OCI-LY7 (cell line): Measurements from ENCODE around the gene NSMCE1. TPM values are rescaled to one million over a fixed set of nuclear protein-coding genes. Genes with fewer than 3 reads are reported as not detected.

Experiments
- BruUV-seq: library from RNA; stranded (reverse); fragments of 400-500 nt; replicated peaks from 2 replicates; lab custom pipeline; 2021; lab: Mats Ljungman, UMichigan
- CTCF ChIA-PET: fragments of 300-600 bp; sonication (Branson Sonifier 250); formaldehyde crosslinking; loops from one replicate; lab custom pipeline; 2022; ENCODE audit warnings: antibody characterized with exemption; ENCODE audit not compliant: unreplicated experiment; lab: Charles Lee
- POLR2A ChIA-PET: fragments of 300-600 bp; sonication (Branson Sonifier 250); formaldehyde crosslinking; loops from one replicate; lab custom pipeline; 2022; ENCODE audit warnings: antibody characterized with exemption; lab: Charles Lee
- DNase-seq: peaks from one replicate; pipeline ENCODE4 v3.0.0-alpha.2; 2015; ENCODE audit warnings: low spot score
- H2AFZ ChIP-seq: fragments of 200-600 bp; sonication (generic), shearing (Covaris generic); 2 replicates; pipeline ENCODE4 v1.6.1; 2014; ENCODE audit warnings: mild to moderate bottlenecking, antibody characterized with exemption, low read length, moderate library complexity
- H3K27ac ChIP-seq: fragments of 200-600 bp; sonication (generic); 2 replicates; pipeline ENCODE4 v1.5.1; 2014; ENCODE audit warnings: mixed run types, low read depth, mild to moderate bottlenecking, moderate library complexity, low read length, inconsistent platforms; ENCODE audit not compliant: poor library complexity, severe bottlenecking
- H3K36me3 ChIP-seq: fragments of 200-600 bp; sonication (generic); 2 replicates; pipeline ENCODE4 v1.6.1; 2014; ENCODE audit warnings: mild to moderate bottlenecking, antibody characterized with exemption, low read length, moderate library complexity, mixed read lengths; ENCODE audit not compliant: insufficient read depth
- H3K4me1 ChIP-seq: fragments of 200-600 bp; sonication (generic); 2 replicates; pipeline ENCODE4 v1.5.1; 2014; ENCODE audit warnings: mild to moderate bottlenecking, low read length; ENCODE audit not compliant: insufficient read depth, poor library complexity, severe bottlenecking
- H3K4me2 ChIP-seq: fragments of 200-600 bp; sonication (generic); 2 replicates; pipeline ENCODE4 v1.6.1; 2014; ENCODE audit warnings: mild to moderate bottlenecking, low read length
- H3K4me3 ChIP-seq: fragments of 200-600 bp; sonication (generic); 2 replicates; pipeline ENCODE4 v1.5.1; 2014; ENCODE audit warnings: mild to moderate bottlenecking, low read depth, low read length; ENCODE audit not compliant: poor library complexity, severe bottlenecking
- H3K79me2 ChIP-seq: fragments of 200-600 bp; sonication (generic); 2 replicates; pipeline ENCODE4 v1.6.1; 2016; ENCODE audit warnings: low read depth, mild to moderate bottlenecking, low read length, moderate library complexity, mixed read lengths; ENCODE audit not compliant: insufficient read depth
- H3K9me2 ChIP-seq: fragments of 200-600 bp; sonication (generic); 2 replicates; pipeline ENCODE4 v1.6.1; 2016; ENCODE audit warnings: mild to moderate bottlenecking, low read length, mixed read lengths; ENCODE audit not compliant: insufficient read depth
- H3K9me3 ChIP-seq: fragments of 200-600 bp; sonication (generic); 2 replicates; pipeline ENCODE4 v1.6.1; 2014; ENCODE audit warnings: mild to moderate bottlenecking, mixed run types, low read length, mixed read lengths
- H4K20me1 ChIP-seq: fragments of 200-600 bp; sonication (generic); 2 replicates; pipeline ENCODE4 v1.6.1; 2014; ENCODE audit warnings: mild to moderate bottlenecking, antibody characterized with exemption, low read length, moderate library complexity, mixed read lengths; ENCODE audit not compliant: insufficient read depth
- CTCF ChIP-seq: fragments of 200-600 bp; sonication (generic); conservative IDR thresholded peaks from 2 replicates; pipeline ENCODE4 v1.5.1; 2014; ENCODE audit warnings: mild to moderate bottlenecking, antibody characterized with exemption, low read length, moderate library complexity, mixed read lengths
- EZH2phosphoT487 ChIP-seq: fragments of 200-600 bp; sonication (generic); IDR thresholded peaks from 2 replicates; pipeline ENCODE4 v1.6.1; 2018; ENCODE audit warnings: low read depth, borderline replicate concordance, mild to moderate bottlenecking, mixed run types, antibody characterized with exemption, low read length, moderate library complexity, mixed read lengths
- intact Hi-C: fragments of 100-400 bp; cut with micrococcal nuclease; formaldehyde crosslinking; loops from one replicate; pipeline ENCODE4 v1.10.0; 2022; ENCODE audit not compliant: unreplicated experiment
- total RNA-seq, 2 experiments: library from RNA; depleted of rRNA in 1 of 2; stranded (reverse); fragments of >200 nt in 1 of 2; shearing (Covaris generic) in 1 of 2; gene quantifications; 2 replicates each; pipeline ENCODE4 v1.2.3, GENCODE V29; 2014 to 2022

NSMCE1 gene
- total RNA-seq, 2 experiments from 2014 or later, result 51.1 to 84.0 TPM

- Histone ChIP-seq H2AFZ (peak overlapping the region; percentile 10; the same call in 1 of the 2 replicates), H3K4me2 (peak overlapping the region; percentile 99), H3K9me3 (no peaks in the 10 kb centered on the region), H3K9me2 (no peaks in the 10 kb centered on the region), H3K36me3 (peaks cover 5% of the 10 kb centered on the region), H3K79me2 (peaks cover 12% of the 10 kb centered on the region; the same call in 1 of the 2 replicates), H3K27ac (peak overlapping the region; percentile 89), H3K4me1 (peaks cover 45% of the 10 kb centered on the region), H3K4me3 (peak overlapping the region; percentile 81), H4K20me1 (no peaks in the 10 kb centered on the region)
- ChIA-PET POLR2A (interaction anchor here (0.6 to 2.8 kb wide), 3 partner anchors 13 to 221 kb away, joined by 3 to 15 read pairs (median 6); no protein-coding TSS in a partner anchor), CTCF (interaction anchor here (0.6 to 2.2 kb wide), 2 partner anchors 32 to 163 kb away, joined by 3 to 8 read pairs; no protein-coding TSS in a partner anchor)
- TF ChIP-seq EZH2phosphoT487, result no peak
- TF ChIP-seq CTCF, result no peak
- no TSS peak for BruUV-seq
- intact Hi-C loops, result no loop called here
- peak; percentile 65 for DNase-seq
These were observed 63.0 kb downstream of the NSMCE1 start for GRCh38 chr16:27205423-27206065.

DNA sequence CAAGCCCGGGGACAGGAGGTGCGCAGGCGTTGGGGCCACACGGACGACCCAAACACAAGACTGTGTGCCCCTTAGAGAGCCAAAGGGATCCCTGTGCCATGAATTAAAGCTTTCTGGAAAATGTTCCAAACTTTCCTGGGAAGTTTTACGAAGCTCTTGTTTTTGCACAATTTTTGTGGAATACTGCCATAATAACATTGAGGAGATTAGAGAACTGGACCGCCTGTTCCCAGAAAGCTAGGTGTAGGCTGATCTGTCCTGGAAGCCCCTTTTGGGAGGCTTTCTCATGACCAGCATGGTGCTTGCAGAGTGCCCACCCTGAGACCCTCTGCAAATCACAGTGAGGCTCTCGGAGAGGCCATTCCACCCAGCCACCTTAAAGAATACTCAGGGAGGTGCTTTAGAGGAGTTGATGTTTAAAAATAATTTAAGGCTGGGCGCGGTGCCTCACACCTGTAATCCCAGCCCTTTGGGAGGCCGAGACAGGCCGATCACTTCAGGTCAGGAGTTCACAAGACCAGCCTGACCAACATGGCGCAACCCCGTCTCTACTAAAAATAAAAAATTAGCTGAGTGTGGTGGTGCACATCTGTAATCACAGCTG lies 64.2 kb downstream of the NSMCE1 start:
- H3K9me2 ChIP-seq, result no peaks in the 10 kb centered on the region
- peak overlapping the region; percentile 89 for H3K27ac ChIP-seq
- ChIA-PET CTCF (interaction anchor here (0.9 to 2.2 kb wide), 3 partner anchors 21 to 164 kb away, joined by 3 to 8 read pairs (median 7); no protein-coding TSS in a partner anchor), POLR2A (interaction anchor here (0.5 to 2.8 kb wide), 15 partner anchors 8 to 200 kb away, joined by 3 to 15 read pairs (median 5); no protein-coding TSS in a partner anchor)
- no peaks in the 10 kb centered on the region for H3K36me3 ChIP-seq
- peak overlapping the region; percentile 99 for H3K4me2 ChIP-seq
- intact Hi-C loops, result no loop called here
- peak overlapping the region; percentile 81 for H3K4me3 ChIP-seq
- TF ChIP-seq CTCF (no peak), EZH2phosphoT487 (no peak)
- TSS peak; percentile 72 for BruUV-seq
- H3K9me3 ChIP-seq, result no peaks in the 10 kb centered on the region
- H2AFZ ChIP-seq, result peak overlapping the region; percentile 21; the same call in 1 of the 2 replicates
- H3K4me1 ChIP-seq, result peaks cover 54% of the 10 kb centered on the region
- peaks cover 12% of the 10 kb centered on the region; the same call in 1 of the 2 replicates for H3K79me2 ChIP-seq
- no peaks in the 10 kb centered on the region for H4K20me1 ChIP-seq
- DNase-seq, result peak; percentile 49
